Spleen (tissue), 7 donors: ENCODE results near the gene CNBD2.
"Not testable (repeated sequence)": the region's sequence is repeated elsewhere in the genome, so short reads cannot be mapped to it uniquely, and the experiment has no call there.

Source experiments
- CTCF ChIP-seq, 11 experiments: fragments of 200-600 bp in 7 of 11; fragments of 450-650 bp in 4 of 11; sonication (generic) in 4 of 11; IDR thresholded peaks in 8 of 11; conservative IDR thresholded peaks in 3 of 11; 1 replicate in 7 of 11; 2 replicates in 4 of 11; pipeline versions ENCODE4 v1.4.0 to v1.8.0; 2016 to 2021; ENCODE audit warnings: antibody characterized with exemption in 11 of 11, inconsistent platforms in 4 of 11, mild to moderate bottlenecking in 1 of 11
- POLR2A ChIP-seq, 3 donors: fragments of 450-650 bp; IDR thresholded peaks; one replicate each; pipeline ENCODE4 v1.5.1; 2017; ENCODE audit warnings: antibody characterized with exemption in 3 of 3, mild to moderate bottlenecking in 1 of 3
- POLR2AphosphoS5 ChIP-seq, 3 donors: sonication (generic); formaldehyde crosslinking; IDR thresholded peaks; one replicate each; pipeline ENCODE4 v1.5.1; 2017; ENCODE audit warnings: antibody characterized with exemption in 3 of 3
- donor health status: DM: no; HTN: no; CAD: no; lungs with moderate emphysema.
- donor health status: DM: no; HTN: no; CAD: no.
- donor health status: DM: no; HTN: no; CAD: no.

GRCh38 chr20:35959291-35959690, 9.1 kb upstream of the CNBD2 start:
- TF ChIP-seq CTCF (IDR thresholded peaks at IDR 0.05 in 8 of 11, conservative IDR thresholded peaks at IDR 0.05 in 3 of 11); POLR2A (IDR thresholded peaks at IDR 0.05); POLR2AphosphoS5 (IDR thresholded peaks at IDR 0.05): not testable (repeated sequence)
